Smooth muscle cell of the pulmonary artery (primary cell): Measurements from ENCODE around the gene IRF2. TPM values are rescaled to one million over a fixed set of nuclear protein-coding genes. Genes with fewer than 3 reads are reported as not detected.

ENCODE experiments used
- total RNA-seq: library from RNA; depleted of rRNA; stranded (reverse); fragments of >200 nt; gene quantifications from 2 replicates; pipeline ENCODE4 v1.2.3, GENCODE V29; 2014

IRF2 gene
- total RNA-seq, result 27.1 and 33.9 TPM in 2 replicates

DNA sequence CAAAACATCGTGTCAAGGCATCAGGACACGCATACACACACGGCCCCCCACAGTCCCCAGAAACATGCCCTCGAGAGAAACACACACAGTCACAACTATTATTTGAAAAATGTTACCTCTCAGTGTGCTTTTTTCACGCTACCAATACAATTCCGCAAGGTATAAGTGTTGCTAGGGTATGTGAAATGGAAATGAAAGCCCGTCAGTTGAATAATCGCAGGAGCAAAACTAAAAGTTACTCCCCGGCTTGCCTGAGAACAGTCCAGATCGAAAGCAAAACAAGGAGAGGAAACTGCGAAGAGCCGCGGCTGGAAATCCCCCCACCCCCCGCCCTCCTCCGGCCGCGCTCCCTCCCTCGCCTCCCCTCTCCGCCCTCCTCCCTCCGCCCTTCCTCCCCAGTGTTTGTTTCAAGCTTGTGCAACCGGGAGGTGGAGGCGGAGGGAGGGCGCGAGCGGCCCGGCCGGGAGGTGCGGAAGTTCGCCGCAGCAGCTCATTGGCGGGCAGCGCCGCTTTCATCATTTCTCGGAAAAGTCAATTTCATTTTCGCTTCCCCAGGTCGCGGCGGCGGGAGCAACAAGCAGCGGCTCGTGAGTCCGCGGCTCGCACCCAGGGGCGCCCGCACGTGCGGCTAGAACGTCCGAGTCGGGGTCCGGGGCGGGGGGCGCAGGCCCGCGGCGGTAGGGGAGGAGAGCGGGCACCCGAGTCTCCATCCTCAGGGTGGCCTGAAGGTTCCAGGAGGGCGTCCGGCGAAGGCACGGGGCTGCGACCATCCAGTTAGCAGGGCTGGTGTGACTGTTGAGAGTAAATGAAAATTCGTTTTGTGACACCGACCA, at the start of gene IRF2:
TSS of gene IRF2 (minus strand) at position 288 of the 833 bp plus-strand sequence. CDS start 45,486 bp downstream, outside the sequence.

Other genes with a start within 250 kb of the IRF2 start
- 22.7 and 27.8 TPM in 2 replicates for gene CASP3, start 174.9 kb upstream of the IRF2 start, total RNA-seq
- gene PRIMPOL, start 175.2 kb upstream of the IRF2 start, total RNA-seq, result 9.7 and 14.0 TPM in 2 replicates